Measurements from ENCODE around the gene TAS2R60.

Gene TAS2R60

DNA sequence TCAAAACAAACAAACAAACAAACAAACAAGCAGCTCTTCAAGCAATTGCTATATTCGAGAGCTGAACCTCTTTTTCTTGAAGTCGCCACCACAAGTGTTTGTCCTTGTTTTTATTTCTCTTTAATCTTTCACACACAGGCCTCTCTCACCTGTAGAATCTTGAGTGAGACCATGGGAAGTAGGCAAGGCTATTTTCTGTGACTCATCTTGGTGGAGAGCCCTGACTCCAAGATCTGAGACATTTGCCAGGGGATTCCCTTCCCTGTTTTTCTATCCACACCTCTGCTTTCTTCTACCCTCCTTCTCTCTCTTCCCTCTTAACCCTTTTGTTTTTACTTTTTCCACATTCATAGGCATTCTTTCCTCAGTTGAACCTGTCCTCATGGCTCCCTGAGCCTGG is 8.0 kb upstream of the TAS2R60 start:
- no peak for DNase-seq
- Mint-ChIP-seq H3K9me3 (no peaks in the 10 kb centered on the region), H3K4me1 (no peaks in the 10 kb centered on the region), H3K27ac (no peak overlapping the region), H3K27me3 (ENCODE audit: low read depth, poor library complexity) (peaks cover 7% of the 10 kb centered on the region), H3K36me3 (ENCODE audit: low read depth) (no peaks in the 10 kb centered on the region), H3K4me3 (no peak overlapping the region)
- TF ChIP-seq, protein P1, sequence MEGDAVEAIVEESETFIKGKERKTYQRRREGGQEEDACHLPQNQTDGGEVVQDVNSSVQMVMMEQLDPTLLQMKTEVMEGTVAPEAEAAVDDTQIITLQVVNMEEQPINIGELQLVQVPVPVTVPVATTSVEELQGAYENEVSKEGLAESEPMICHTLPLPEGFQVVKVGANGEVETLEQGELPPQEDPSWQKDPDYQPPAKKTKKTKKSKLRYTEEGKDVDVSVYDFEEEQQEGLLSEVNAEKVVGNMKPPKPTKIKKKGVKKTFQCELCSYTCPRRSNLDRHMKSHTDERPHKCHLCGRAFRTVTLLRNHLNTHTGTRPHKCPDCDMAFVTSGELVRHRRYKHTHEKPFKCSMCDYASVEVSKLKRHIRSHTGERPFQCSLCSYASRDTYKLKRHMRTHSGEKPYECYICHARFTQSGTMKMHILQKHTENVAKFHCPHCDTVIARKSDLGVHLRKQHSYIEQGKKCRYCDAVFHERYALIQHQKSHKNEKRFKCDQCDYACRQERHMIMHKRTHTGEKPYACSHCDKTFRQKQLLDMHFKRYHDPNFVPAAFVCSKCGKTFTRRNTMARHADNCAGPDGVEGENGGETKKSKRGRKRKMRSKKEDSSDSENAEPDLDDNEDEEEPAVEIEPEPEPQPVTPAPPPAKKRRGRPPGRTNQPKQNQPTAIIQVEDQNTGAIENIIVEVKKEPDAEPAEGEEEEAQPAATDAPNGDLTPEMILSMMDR (IDR thresholded peaks at IDR 0.05): no peak

DNA sequence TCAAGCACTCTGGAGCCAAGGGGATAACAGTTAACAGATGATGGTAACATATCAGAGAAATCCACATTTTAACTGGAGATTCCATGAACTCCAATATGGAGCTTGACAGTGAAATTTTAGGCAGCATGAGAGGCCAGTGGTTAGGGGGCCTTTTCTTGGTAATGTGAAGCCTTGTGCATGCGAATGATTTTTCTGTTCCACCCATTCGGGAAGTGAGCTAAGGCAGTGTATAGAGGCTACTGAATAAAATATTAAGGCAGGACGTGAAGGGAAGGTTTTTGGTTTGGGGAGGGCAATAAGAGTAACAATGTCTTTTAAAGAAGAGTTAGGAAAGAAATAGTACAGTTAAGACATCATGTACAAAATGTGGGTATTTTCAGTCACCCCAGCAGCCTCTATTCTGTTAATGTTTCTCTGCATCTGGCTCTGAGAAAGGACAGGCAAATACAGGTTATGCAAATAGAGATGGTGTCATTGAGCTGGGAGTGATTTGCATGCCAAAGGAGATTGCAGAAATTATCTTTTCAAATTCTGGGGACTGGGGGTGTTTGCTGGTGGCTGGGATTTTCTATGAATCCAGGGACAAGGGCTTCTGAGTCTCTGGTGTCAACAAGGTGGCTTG is 6.8 kb upstream of the TAS2R60 start:
- Mint-ChIP-seq H3K4me3 (no peak overlapping the region), H3K4me1 (no peaks in the 10 kb centered on the region), H3K27ac (no peak overlapping the region), H3K27me3 (ENCODE audit: low read depth, poor library complexity) (peaks cover 7% of the 10 kb centered on the region), H3K9me3 (no peaks in the 10 kb centered on the region), H3K36me3 (ENCODE audit: low read depth) (no peaks in the 10 kb centered on the region)
- DNase-seq: no peak
- TF ChIP-seq, protein P1 (IDR thresholded peaks at IDR 0.05): no peak

DNA sequence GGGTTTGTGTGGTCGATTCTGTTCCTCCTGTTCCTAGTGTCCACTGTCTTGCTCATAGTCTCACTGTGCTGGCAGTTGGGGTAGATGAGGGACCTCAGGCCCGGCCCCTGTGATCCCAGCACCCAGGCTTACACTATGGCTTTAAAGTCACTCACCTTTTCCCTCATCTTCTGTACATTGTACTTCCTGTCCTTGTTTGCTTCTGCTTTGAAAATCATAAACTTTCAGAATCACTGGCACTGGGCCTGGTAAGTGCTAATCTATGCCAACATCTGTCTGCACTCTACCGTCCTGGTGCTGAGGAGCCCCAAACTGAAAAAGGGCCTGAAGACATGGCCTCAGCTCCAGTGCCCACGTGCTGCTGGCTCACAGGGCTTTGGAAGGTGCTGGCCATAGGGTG is 5.7 kb upstream of the TAS2R60 start:
- Mint-ChIP-seq H3K27ac (no peak overlapping the region), H3K4me3 (no peak overlapping the region), H3K4me1 (no peaks in the 10 kb centered on the region), H3K27me3 (ENCODE audit: low read depth, poor library complexity) (peaks cover 7% of the 10 kb centered on the region), H3K9me3 (no peaks in the 10 kb centered on the region), H3K36me3 (ENCODE audit: low read depth) (no peaks in the 10 kb centered on the region)
- no peak for DNase-seq
- TF ChIP-seq, protein P1 (IDR thresholded peaks at IDR 0.05): no peak

DNA sequence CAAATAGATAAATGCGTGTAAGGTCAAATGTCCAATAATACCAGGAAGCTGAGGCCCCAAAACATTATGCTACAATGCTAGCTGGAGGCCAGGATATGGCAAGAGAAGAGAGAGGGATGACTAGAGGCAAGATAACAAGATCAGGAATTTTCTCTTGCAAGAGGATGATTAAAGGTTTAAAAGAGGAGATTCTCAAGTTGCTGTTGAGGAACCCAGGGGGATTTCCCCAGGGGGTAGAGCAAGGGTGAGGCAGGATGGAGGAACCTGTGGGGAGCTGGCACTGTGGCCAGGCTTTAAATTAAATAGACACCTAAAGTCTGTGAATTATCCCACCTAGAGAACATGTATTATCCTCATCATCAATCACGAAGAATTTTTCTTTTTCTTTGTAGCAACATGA is 3.4 kb upstream of the TAS2R60 start:
- H3K36me3 Mint-ChIP-seq (ENCODE audit: low read depth): no peaks in the 10 kb centered on the region
- TF ChIP-seq, protein P1 (IDR thresholded peaks at IDR 0.05): no peak
- no peak for DNase-seq
- no peaks in the 10 kb centered on the region for H3K9me3 Mint-ChIP-seq
- no peaks in the 10 kb centered on the region for H3K4me1 Mint-ChIP-seq
- no peak overlapping the region for H3K4me3 Mint-ChIP-seq
- H3K27ac Mint-ChIP-seq: no peak overlapping the region
- H3K27me3 Mint-ChIP-seq (ENCODE audit: low read depth, poor library complexity): peaks cover 2% of the 10 kb centered on the region

DNA sequence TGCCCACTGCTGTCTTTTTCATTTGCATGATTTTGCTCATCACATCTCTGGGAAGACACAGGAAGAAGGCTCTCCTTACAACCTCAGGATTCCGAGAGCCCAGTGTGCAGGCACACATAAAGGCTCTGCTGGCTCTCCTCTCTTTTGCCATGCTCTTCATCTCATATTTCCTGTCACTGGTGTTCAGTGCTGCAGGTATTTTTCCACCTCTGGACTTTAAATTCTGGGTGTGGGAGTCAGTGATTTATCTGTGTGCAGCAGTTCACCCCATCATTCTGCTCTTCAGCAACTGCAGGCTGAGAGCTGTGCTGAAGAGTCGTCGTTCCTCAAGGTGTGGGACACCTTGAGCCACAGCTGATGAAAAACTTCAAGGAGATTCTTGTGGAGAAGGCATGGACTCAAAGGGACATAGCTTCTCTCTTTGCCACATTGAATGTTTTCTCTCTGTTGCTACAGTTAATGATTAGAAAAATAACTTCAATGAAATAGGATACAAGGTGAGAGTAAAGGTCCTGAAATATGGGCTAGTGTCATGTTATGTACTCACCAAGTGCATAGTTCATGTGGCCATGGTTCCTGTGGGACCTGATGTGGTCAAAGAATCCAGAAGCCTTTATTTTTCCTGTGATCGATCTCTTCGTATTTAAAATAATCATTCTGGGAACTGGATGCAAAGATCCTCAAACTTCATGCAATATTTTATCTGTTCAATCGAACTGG is 970 bp downstream of the TAS2R60 start:
- Mint-ChIP-seq H3K27ac (no peak overlapping the region), H3K27me3 (ENCODE audit: low read depth, poor library complexity) (no peaks in the 10 kb centered on the region), H3K36me3 (ENCODE audit: low read depth) (no peaks in the 10 kb centered on the region), H3K4me3 (no peak overlapping the region), H3K4me1 (no peaks in the 10 kb centered on the region), H3K9me3 (no peaks in the 10 kb centered on the region)
- no peak for DNase-seq
- TF ChIP-seq, protein P1 (IDR thresholded peaks at IDR 0.05): no peak

DNA sequence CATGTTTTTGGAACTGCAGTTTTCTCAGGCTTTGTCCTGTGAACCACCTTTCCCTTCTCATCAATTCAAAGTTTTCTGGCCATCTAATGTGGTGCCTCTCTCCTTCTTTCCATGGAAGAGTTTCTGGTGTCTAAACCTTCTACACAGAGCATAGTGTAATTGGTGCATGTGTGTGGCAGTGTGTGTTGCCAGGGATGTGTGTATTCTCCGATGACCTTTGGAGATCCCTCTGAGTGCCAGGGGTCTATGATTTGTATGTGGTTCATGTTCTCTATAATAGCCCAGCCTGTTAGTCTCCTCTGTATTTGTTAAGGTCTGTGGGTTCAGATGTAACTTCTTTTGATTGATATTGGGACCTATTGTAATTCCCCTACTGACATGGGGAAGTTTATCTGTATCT is 1.5 kb downstream of the TAS2R60 start:
- Mint-ChIP-seq H3K4me1 (no peaks in the 10 kb centered on the region), H3K36me3 (ENCODE audit: low read depth) (no peaks in the 10 kb centered on the region), H3K27ac (no peak overlapping the region), H3K4me3 (no peak overlapping the region), H3K27me3 (ENCODE audit: low read depth, poor library complexity) (no peaks in the 10 kb centered on the region), H3K9me3 (no peaks in the 10 kb centered on the region)
- TF ChIP-seq, protein P1 (IDR thresholded peaks at IDR 0.05): no peak
- no peak for DNase-seq
